NB4 (cell line): ENCODE measurements around the gene MED13L.

Experiments used
- CTCF ChIP-seq: IDR thresholded peaks from one replicate; pipeline ENCODE4 v1.5.1; 2012; ENCODE audit warnings: low read depth, low read length
- MAX ChIP-seq: IDR thresholded peaks from 2 replicates; pipeline ENCODE4 v1.6.1; 2011; ENCODE audit warnings: low read depth, low read length
- MYC ChIP-seq: IDR thresholded peaks from 2 replicates; pipeline ENCODE4 v1.6.1; 2011; ENCODE audit warnings: low read depth, low read length
- POLR2A ChIP-seq: IDR thresholded peaks from 2 replicates; pipeline ENCODE4 v1.6.1; 2011; ENCODE audit warnings: mild to moderate bottlenecking; ENCODE audit not compliant: insufficient read length; ENCODE audit errors: extremely low read depth

GRCh38 chr12:116320791-116321217, 43.3 kb upstream of the MED13L start:
- TF ChIP-seq POLR2A, result no peak
- TF ChIP-seq CTCF, result no peak
- TF ChIP-seq MAX, result no peak
- TF ChIP-seq MYC, result no peak
